ENCODE data around the gene DCP1A.
A peak's percentile ranks its signal among the peaks of the same experiment; 100 is the strongest.

The DCP1A gene

DNA sequence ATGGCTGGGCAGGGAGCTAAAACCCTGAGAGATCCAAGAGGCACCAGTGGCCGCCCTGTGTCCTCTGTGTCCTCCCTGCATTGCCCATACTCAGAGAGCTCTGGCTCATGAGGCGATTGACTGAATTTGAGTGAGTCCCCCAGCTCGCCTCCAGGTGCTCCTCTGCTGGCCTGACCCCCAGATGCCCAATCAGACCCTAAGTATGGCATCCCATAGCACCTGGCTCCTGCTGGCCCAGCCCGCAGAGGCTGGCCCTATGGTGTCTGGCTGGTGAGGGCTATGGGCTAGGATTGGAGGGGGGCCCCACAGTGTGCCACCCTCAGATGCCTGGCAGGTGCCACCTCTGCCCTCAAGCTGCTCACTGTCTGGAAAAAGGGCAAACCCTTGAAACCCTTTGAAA, 89.9 kb downstream of the DCP1A start:
- TF ChIP-seq REST (IDR thresholded peaks at IDR 0.05; ENCODE audit: insufficient read depth in 1 of 2, low read depth in 2 of 2, low read length in 2 of 2) = no peak
- no peak for TF ChIP-seq FOXP2 (optimal IDR thresholded peaks at IDR 0.05; ENCODE audit: borderline replicate concordance, extremely low read depth, extremely low read length, insufficient read depth)
- no peak for TF ChIP-seq POLR2AphosphoS5 (IDR thresholded peaks at IDR 0.05; ENCODE audit: low read depth, low read length)

GRCh38 chr3:53256704-53257055, 90.7 kb downstream of the DCP1A start:
- TF ChIP-seq POLR2AphosphoS5 (IDR thresholded peaks at IDR 0.05; ENCODE audit: low read depth, low read length) (no peak), SIN3A (IDR thresholded peaks at IDR 0.05; ENCODE audit: borderline replicate concordance, insufficient read depth, low read length) (no peak), TAF1 (IDR thresholded peaks at IDR 0.05; ENCODE audit: borderline replicate concordance, insufficient read depth, low read length) (no peak), REST (IDR thresholded peaks at IDR 0.05; ENCODE audit: insufficient read depth in 1 of 2, low read depth in 2 of 2, low read length in 2 of 2) (no peak), FOXP2 (optimal IDR thresholded peaks at IDR 0.05; ENCODE audit: borderline replicate concordance, extremely low read depth, extremely low read length, insufficient read depth) (no peak)

- TF ChIP-seq FOXP2 (optimal IDR thresholded peaks at IDR 0.05; ENCODE audit: borderline replicate concordance, extremely low read depth, extremely low read length, insufficient read depth) (no peak), POLR2AphosphoS5 (IDR thresholded peaks at IDR 0.05; ENCODE audit: low read depth, low read length) (peak; percentile 85), REST (IDR thresholded peaks at IDR 0.05; ENCODE audit: insufficient read depth in 1 of 2, low read depth in 2 of 2, low read length in 2 of 2) (peak; percentile 75 to 87), SIN3A (IDR thresholded peaks at IDR 0.05; ENCODE audit: borderline replicate concordance, insufficient read depth, low read length) (0 out of 2 replicates have a peak, but pooled peaks have one; percentile 34), TAF1 (IDR thresholded peaks at IDR 0.05; ENCODE audit: borderline replicate concordance, insufficient read depth, low read length) (peak; percentile 57; the same call in 1 of the 2 replicates)
Measured at GRCh38 chr3:53255775-53256703, 91.3 kb downstream of the DCP1A start, which contains the start of gene TKT. Gene TKT, minus strand, starts transcription at chr3:53256022. Its CDS starts 80 bp downstream, at chr3:53255942.

- TF ChIP-seq FOXP2 (optimal IDR thresholded peaks at IDR 0.05; ENCODE audit: borderline replicate concordance, extremely low read depth, extremely low read length, insufficient read depth) = no peak
- no peak for TF ChIP-seq POLR2AphosphoS5 (IDR thresholded peaks at IDR 0.05; ENCODE audit: low read depth, low read length)
- no peak for TF ChIP-seq SIN3A (IDR thresholded peaks at IDR 0.05; ENCODE audit: borderline replicate concordance, insufficient read depth, low read length)
- no peak; the same call in 1 of the 2 replicates for TF ChIP-seq TAF1 (IDR thresholded peaks at IDR 0.05; ENCODE audit: borderline replicate concordance, insufficient read depth, low read length)
- TF ChIP-seq REST (IDR thresholded peaks at IDR 0.05; ENCODE audit: insufficient read depth in 1 of 2, low read depth in 2 of 2, low read length in 2 of 2) = no peak
Measured at GRCh38 chr3:53255423-53255774, 91.9 kb downstream of the DCP1A start.

Measured in PFSK-1 (cell line).